OCI-M2 (cell line): Measurements from ENCODE around the gene GRM7.

ENCODE experiments used
- DNase-seq: peaks from one replicate; lab custom pipeline; 2025; ENCODE audit not compliant: unreplicated experiment; lab: John Stamatoyannopoulos, UW

Gene GRM7

GRCh38 chr3:7565574-7565973, 704.7 kb downstream of the GRM7 start:
- DNase-seq: no peak

GRCh38 chr3:7567160-7567559, 706.2 kb downstream of the GRM7 start:
- no peak for DNase-seq

GRCh38 chr3:7568526-7569184, 707.7 kb downstream of the GRM7 start:
- DNase-seq: no peak

GRCh38 chr3:7573330-7573729, 712.4 kb downstream of the GRM7 start:
- no peak for DNase-seq

- no peak for DNase-seq
Measured at GRCh38 chr3:7574435-7574834, 713.5 kb downstream of the GRM7 start.

- DNase-seq: no peak
Measured at GRCh38 chr3:7576071-7576470, 715.2 kb downstream of the GRM7 start.

- DNase-seq: no peak
Measured at GRCh38 chr3:7576506-7576905, 715.6 kb downstream of the GRM7 start.

- DNase-seq: no peak
Measured at GRCh38 chr3:7577513-7577912, 716.6 kb downstream of the GRM7 start.

GRCh38 chr3:7581831-7582230, 720.9 kb downstream of the GRM7 start:
- no peak for DNase-seq

GRCh38 chr3:7585052-7585451, 724.1 kb downstream of the GRM7 start:
- DNase-seq: no peak

GRCh38 chr3:7588236-7588635, 727.3 kb downstream of the GRM7 start:
- no peak for DNase-seq

GRCh38 chr3:7589526-7589925, 728.6 kb downstream of the GRM7 start:
- DNase-seq: no peak

- DNase-seq: no peak
Measured at GRCh38 chr3:7602297-7602696, 741.4 kb downstream of the GRM7 start.

GRCh38 chr3:7607083-7607482, 746.2 kb downstream of the GRM7 start:
- no peak for DNase-seq

GRCh38 chr3:7607676-7608075, 746.8 kb downstream of the GRM7 start:
- DNase-seq: no peak

GRCh38 chr3:7610634-7611033, 749.7 kb downstream of the GRM7 start:
- DNase-seq: no peak

GRCh38 chr3:7615043-7615442, 754.1 kb downstream of the GRM7 start:
- DNase-seq: no peak

GRCh38 chr3:7618606-7619005, 757.7 kb downstream of the GRM7 start:
- DNase-seq: no peak

GRCh38 chr3:7620401-7620800, 759.5 kb downstream of the GRM7 start:
- DNase-seq: no peak

- DNase-seq: no peak
Measured at GRCh38 chr3:7621046-7621630, 760.2 kb downstream of the GRM7 start.

GRCh38 chr3:7621651-7622050, 760.7 kb downstream of the GRM7 start:
- no peak for DNase-seq

- DNase-seq: no peak
Measured at GRCh38 chr3:7625021-7625420, 764.1 kb downstream of the GRM7 start.

- no peak for DNase-seq
Measured at GRCh38 chr3:7630351-7630911, 769.5 kb downstream of the GRM7 start.
